ENCODE results near the gene PTPN21. TPM values are rescaled to one million over a fixed set of nuclear protein-coding genes. Genes with fewer than 3 reads are reported as not detected.

PTPN21 gene
- total RNA-seq, 1 donor from 2014 or later, result 0.31 TPM

DNA sequence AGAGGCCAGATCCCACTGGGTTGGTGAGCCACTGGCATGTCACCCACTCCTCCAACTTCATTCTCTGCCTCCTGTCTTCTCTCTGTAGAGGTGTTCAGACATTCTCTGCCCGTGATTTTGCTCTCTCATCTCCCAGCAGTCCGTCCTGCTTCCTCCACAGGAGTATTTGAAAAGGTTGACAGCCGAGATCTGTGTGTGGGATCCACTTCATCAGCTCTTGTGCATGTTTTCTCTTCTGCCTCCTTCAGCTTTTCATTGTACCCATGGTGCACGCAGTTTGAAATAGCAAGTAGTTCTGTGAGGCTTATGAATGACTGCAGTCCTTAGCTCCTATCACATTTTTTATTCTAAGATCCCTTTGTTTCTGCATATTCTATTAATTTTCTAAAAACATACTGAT is 42.8 kb upstream of the PTPN21 start:
- Mint-ChIP-seq H3K27me3 (no peaks in the 10 kb centered on the region), H3K4me1 (peaks cover 25% of the 10 kb centered on the region), H3K36me3 (ENCODE audit: low read depth) (peaks cover 89% of the 10 kb centered on the region), H3K27ac (no peak overlapping the region), H3K9me3 (no peaks in the 10 kb centered on the region), H3K4me3 (no peak overlapping the region)
- ChIA-PET CTCF (no interaction called here), POLR2A (no interaction called here)
- intact Hi-C loops (cut with micrococcal nuclease), result no loop called here
- DNase-seq (no peak), ATAC-seq (ENCODE audit: low read depth) (no peak)
- no peak for TF ChIP-seq CTCF (IDR thresholded peaks at IDR 0.05)

DNA sequence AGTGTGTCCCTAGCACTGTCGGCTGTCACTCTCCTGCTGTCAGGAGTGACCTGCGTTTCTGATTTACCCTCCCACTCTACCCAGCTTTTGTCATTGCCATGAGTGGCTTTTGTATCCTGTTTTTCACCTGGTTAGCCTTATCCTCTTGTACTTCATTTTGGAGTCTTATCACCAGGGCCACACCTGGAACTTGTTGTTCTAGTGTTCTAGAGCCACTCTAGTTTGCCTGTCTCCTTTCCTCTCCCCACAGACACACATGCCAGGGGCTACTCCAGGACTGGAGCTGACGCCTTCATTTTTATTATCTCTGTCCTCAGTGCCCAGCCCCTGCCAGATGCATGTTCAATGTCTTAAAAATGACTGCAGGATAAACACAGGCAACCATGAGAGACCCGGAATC is 42.2 kb upstream of the PTPN21 start:
- Mint-ChIP-seq H3K4me3 (no peak overlapping the region), H3K9me3 (no peaks in the 10 kb centered on the region), H3K36me3 (ENCODE audit: low read depth) (peaks cover 84% of the 10 kb centered on the region), H3K27me3 (no peaks in the 10 kb centered on the region), H3K4me1 (peaks cover 25% of the 10 kb centered on the region), H3K27ac (no peak overlapping the region)
- CTCF ChIA-PET, result no interaction called here
- no peak for TF ChIP-seq CTCF (IDR thresholded peaks at IDR 0.05)
- intact Hi-C loops (cut with micrococcal nuclease), result no loop called here
- POLR2A ChIA-PET, result no interaction called here
- DNase-seq, result no peak
- ATAC-seq (ENCODE audit: low read depth), result no peak

DNA sequence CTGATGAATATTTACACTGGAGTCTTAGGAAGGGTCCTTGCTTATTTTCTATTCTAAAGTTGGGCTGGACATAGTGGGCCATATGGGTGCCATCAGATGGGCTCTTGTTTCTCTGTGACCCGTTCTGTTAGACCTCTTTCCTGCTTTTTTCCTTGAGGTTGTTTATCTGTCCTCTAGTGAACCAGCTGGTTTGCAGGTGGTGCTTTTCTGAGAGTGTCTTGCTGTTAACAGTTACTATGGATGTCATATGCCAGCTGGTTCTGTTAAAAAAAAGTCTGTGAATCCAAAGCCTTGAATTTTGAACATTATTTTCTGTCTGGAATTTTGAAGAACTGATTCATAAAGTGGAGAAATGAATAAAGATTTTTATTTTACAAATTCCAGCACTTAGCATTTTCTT is 37.2 kb upstream of the PTPN21 start:
- no peak for ATAC-seq (ENCODE audit: low read depth)
- CTCF ChIA-PET, result no interaction called here
- H3K9me3 Mint-ChIP-seq, result no peaks in the 10 kb centered on the region
- no peak overlapping the region for H3K4me3 Mint-ChIP-seq
- POLR2A ChIA-PET, result no interaction called here
- intact Hi-C loops (cut with micrococcal nuclease), result no loop called here
- peaks cover 5% of the 10 kb centered on the region for H3K4me1 Mint-ChIP-seq
- TF ChIP-seq CTCF (IDR thresholded peaks at IDR 0.05), result no peak
- no peak overlapping the region for H3K27ac Mint-ChIP-seq
- H3K27me3 Mint-ChIP-seq, result no peaks in the 10 kb centered on the region
- H3K36me3 Mint-ChIP-seq (ENCODE audit: low read depth), result peaks cover 81% of the 10 kb centered on the region
- DNase-seq, result no peak

GRCh38 chr14:88590173-88590572 is 35.4 kb upstream of the PTPN21 start:
- H3K4me3 Mint-ChIP-seq, result no peak overlapping the region
- no peak overlapping the region for H3K27ac Mint-ChIP-seq

GRCh38 chr14:88588081-88588480 is 33.3 kb upstream of the PTPN21 start:
- no peaks in the 10 kb centered on the region for H3K27me3 Mint-ChIP-seq
- no peak for TF ChIP-seq CTCF (IDR thresholded peaks at IDR 0.05)
- H3K27ac Mint-ChIP-seq, result no peak overlapping the region

More at GRCh38 chr14:88590173-88590572, 35.4 kb upstream of the PTPN21 start:
- CTCF ChIA-PET, result no interaction called here
- no peak for TF ChIP-seq CTCF (IDR thresholded peaks at IDR 0.05)
- Mint-ChIP-seq H3K4me1 (peaks cover 2% of the 10 kb centered on the region), H3K36me3 (ENCODE audit: low read depth) (peaks cover 78% of the 10 kb centered on the region), H3K27me3 (no peaks in the 10 kb centered on the region), H3K9me3 (no peaks in the 10 kb centered on the region)
- POLR2A ChIA-PET, result no interaction called here
- intact Hi-C loops (cut with micrococcal nuclease), result no loop called here
- no peak for ATAC-seq (ENCODE audit: low read depth)
- DNase-seq, result no peak

More at GRCh38 chr14:88588081-88588480, 33.3 kb upstream of the PTPN21 start:
- POLR2A ChIA-PET, result no interaction called here
- intact Hi-C loops (cut with micrococcal nuclease), result no loop called here
- no peaks in the 10 kb centered on the region for H3K4me1 Mint-ChIP-seq
- H3K9me3 Mint-ChIP-seq, result no peaks in the 10 kb centered on the region
- no peak for ATAC-seq (ENCODE audit: low read depth)
- H3K36me3 Mint-ChIP-seq (ENCODE audit: low read depth), result peaks cover 77% of the 10 kb centered on the region
- CTCF ChIA-PET, result no interaction called here
- H3K4me3 Mint-ChIP-seq, result no peak overlapping the region
- no peak for DNase-seq

All from activated B cell treated with CpG ODN at 0.5 μM for 24 hours (primary cell).